ENCODE measurements around the gene OPCML.

The OPCML gene

GRCh38 chr11:133504906-133505305 is 27.4 kb downstream of the OPCML start:
- Histone ChIP-seq H3K4me1 (ENCODE audit: control insufficient read depth, low read length) (no peaks in the 10 kb centered on the region), H3K36me3 (ENCODE audit: control insufficient read depth, low read length) (no peaks in the 10 kb centered on the region), H3K27me3 (ENCODE audit: control insufficient read depth, low read length) (no peaks in the 10 kb centered on the region), H3K4me2 (ENCODE audit: low read length) (no peak overlapping the region), H3F3A (ENCODE audit: control insufficient read depth, insufficient read depth) (no peaks in the 10 kb centered on the region), H3K9me3 (ENCODE audit: control insufficient read depth, insufficient read depth, low read length) (no peaks in the 10 kb centered on the region), H3K4me3 (ENCODE audit: low read length) (no peak overlapping the region), H3K79me2 (ENCODE audit: control insufficient read depth, low read length) (no peaks in the 10 kb centered on the region), H4K20me1 (ENCODE audit: control insufficient read depth, insufficient read depth, low read depth, low read length) (no peaks in the 10 kb centered on the region), H3K27ac (ENCODE audit: low read depth, low read length) (no peak overlapping the region), H3K9me2 (replicated peaks; ENCODE audit: control insufficient read depth, low read length) (no peaks in the 10 kb centered on the region)
- TF ChIP-seq EZH2phosphoT487 (IDR thresholded peaks at IDR 0.05; ENCODE audit: borderline replicate concordance, low read length) (no peak), CTCF (IDR thresholded peaks at IDR 0.05; ENCODE audit: low read depth, low read length, poor library complexity, severe bottlenecking) (no peak)

DNA sequence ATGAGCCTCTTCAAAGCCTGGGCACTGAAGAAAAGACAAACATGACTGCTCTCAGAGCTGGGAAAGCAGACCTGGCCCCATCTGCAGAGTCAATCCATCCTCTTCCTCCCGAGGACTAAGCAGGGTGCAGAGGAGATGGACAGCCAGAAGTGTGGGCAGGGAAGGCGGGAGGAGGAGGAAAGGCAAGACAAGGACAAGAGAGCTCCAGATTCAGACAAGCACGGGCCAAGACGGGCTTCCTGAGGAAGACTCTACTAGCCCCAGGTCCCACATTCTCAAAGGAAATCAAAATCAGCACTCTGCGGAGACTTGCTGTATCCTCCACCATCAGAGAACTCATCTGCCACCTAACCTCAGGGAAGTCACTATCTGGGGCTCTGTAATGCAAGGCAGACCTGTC is 28.5 kb downstream of the OPCML start:
- H3K27ac ChIP-seq (ENCODE audit: low read depth, low read length), result no peak overlapping the region
- H3K27me3 ChIP-seq (ENCODE audit: control insufficient read depth, low read length), result no peaks in the 10 kb centered on the region
- H3K36me3 ChIP-seq (ENCODE audit: control insufficient read depth, low read length), result no peaks in the 10 kb centered on the region
- H4K20me1 ChIP-seq (ENCODE audit: control insufficient read depth, insufficient read depth, low read depth, low read length), result no peaks in the 10 kb centered on the region
- H3K79me2 ChIP-seq (ENCODE audit: control insufficient read depth, low read length), result no peaks in the 10 kb centered on the region
- no peak overlapping the region for H3K4me2 ChIP-seq (ENCODE audit: low read length)
- no peaks in the 10 kb centered on the region for H3F3A ChIP-seq (ENCODE audit: control insufficient read depth, insufficient read depth)
- H3K9me2 ChIP-seq (replicated peaks; ENCODE audit: control insufficient read depth, low read length), result no peaks in the 10 kb centered on the region
- no peaks in the 10 kb centered on the region for H3K9me3 ChIP-seq (ENCODE audit: control insufficient read depth, insufficient read depth, low read length)
- TF ChIP-seq CTCF (IDR thresholded peaks at IDR 0.05; ENCODE audit: low read depth, low read length, poor library complexity, severe bottlenecking) (no peak), EZH2phosphoT487 (IDR thresholded peaks at IDR 0.05; ENCODE audit: borderline replicate concordance, low read length) (no peak)
- no peaks in the 10 kb centered on the region for H3K4me1 ChIP-seq (ENCODE audit: control insufficient read depth, low read length)
- H3K4me3 ChIP-seq (ENCODE audit: low read length), result no peak overlapping the region

DNA sequence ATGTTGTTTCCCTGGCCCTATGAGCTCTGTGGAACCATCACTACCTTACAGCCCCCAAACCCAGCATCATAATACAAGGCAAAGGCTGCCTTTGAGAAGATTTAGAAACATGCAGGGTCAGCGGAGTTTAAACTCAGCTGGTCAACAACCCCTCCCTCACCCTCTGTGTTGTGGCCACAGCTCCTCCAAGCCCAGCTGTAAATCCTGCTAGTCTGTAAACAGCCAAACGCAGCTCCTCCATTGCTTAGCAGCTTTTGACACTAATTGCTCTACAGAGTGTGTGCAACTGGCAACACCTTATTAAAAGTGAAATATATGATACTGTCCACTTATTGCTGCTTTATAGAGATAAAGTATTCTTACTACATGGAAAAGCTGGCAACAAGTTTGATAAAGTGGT is 29.1 kb downstream of the OPCML start:
- Histone ChIP-seq H3K9me2 (replicated peaks; ENCODE audit: control insufficient read depth, low read length) (no peaks in the 10 kb centered on the region), H3K27ac (ENCODE audit: low read depth, low read length) (no peak overlapping the region), H3K27me3 (ENCODE audit: control insufficient read depth, low read length) (no peaks in the 10 kb centered on the region), H3K9me3 (ENCODE audit: control insufficient read depth, insufficient read depth, low read length) (no peaks in the 10 kb centered on the region), H4K20me1 (ENCODE audit: control insufficient read depth, insufficient read depth, low read depth, low read length) (no peaks in the 10 kb centered on the region), H3K79me2 (ENCODE audit: control insufficient read depth, low read length) (no peaks in the 10 kb centered on the region), H3K4me3 (ENCODE audit: low read length) (no peak overlapping the region), H3F3A (ENCODE audit: control insufficient read depth, insufficient read depth) (no peaks in the 10 kb centered on the region), H3K4me1 (ENCODE audit: control insufficient read depth, low read length) (no peaks in the 10 kb centered on the region), H3K36me3 (ENCODE audit: control insufficient read depth, low read length) (no peaks in the 10 kb centered on the region), H3K4me2 (ENCODE audit: low read length) (no peak overlapping the region)
- no peak for TF ChIP-seq CTCF (IDR thresholded peaks at IDR 0.05; ENCODE audit: low read depth, low read length, poor library complexity, severe bottlenecking)

Measured in DOHH2 (cell line).